Measurements from ENCODE around the gene IPO11. TPM values are rescaled to one million over a fixed set of nuclear protein-coding genes. Genes with fewer than 3 reads are reported as not detected.

IPO11 gene
- total RNA-seq, 1 experiment from 2014 or later, result 47.1 TPM

- Histone ChIP-seq H3K79me2 (ENCODE audit: low read depth) (no peaks in the 10 kb centered on the region), H3K27ac (no peak overlapping the region), H3K27me3 (ENCODE audit: insufficient read depth, low read depth) (no peaks in the 10 kb centered on the region), H2AFZ (no peak overlapping the region), H4K20me1 (ENCODE audit: insufficient read depth) (no peaks in the 10 kb centered on the region), H3F3A (ENCODE audit: insufficient read depth, low read depth) (0 out of 2 replicates have a peak, but pooled peaks cover 3% of the 10 kb centered on the region), H3K4me1 (replicated peaks; ENCODE audit: insufficient read depth) (no peaks in the 10 kb centered on the region), H3K9me3 (ENCODE audit: insufficient read depth, low read depth) (no peaks in the 10 kb centered on the region), H3K9me2 (ENCODE audit: insufficient read depth) (no peaks in the 10 kb centered on the region), H3K4me2 (no peak overlapping the region), H3K4me3 (no peak overlapping the region), H3K36me3 (ENCODE audit: low read depth) (no peaks in the 10 kb centered on the region; the same call in 1 of the 2 replicates)
- POLR2A ChIA-PET (ENCODE audit: unreplicated experiment), result no interaction called here
- TF ChIP-seq CTCF (conservative IDR thresholded peaks at IDR 0.05) (no peak), EZH2 (IDR thresholded peaks at IDR 0.05; ENCODE audit: low read depth) (no peak)
- CTCF ChIA-PET, result no interaction called here
- intact Hi-C loops (cut with micrococcal nuclease; ENCODE audit: unreplicated experiment), result no loop called here
- no peak for DNase-seq
- no TSS peak for BruUV-seq (replicated peaks)
Observed at GRCh38 chr5:62499756-62500155, 87.2 kb downstream of the IPO11 start.

- no TSS peak for BruUV-seq (replicated peaks)
- H3K4me2 ChIP-seq, result no peak overlapping the region
- no peaks in the 10 kb centered on the region for H3F3A ChIP-seq (ENCODE audit: insufficient read depth, low read depth)
- H3K9me2 ChIP-seq (ENCODE audit: insufficient read depth), result no peaks in the 10 kb centered on the region
- POLR2A ChIA-PET (ENCODE audit: unreplicated experiment), result no interaction called here
- H3K79me2 ChIP-seq (ENCODE audit: low read depth), result no peaks in the 10 kb centered on the region
- no peak overlapping the region for H3K4me3 ChIP-seq
- CTCF ChIA-PET, result no interaction called here
- H3K4me1 ChIP-seq (replicated peaks; ENCODE audit: insufficient read depth), result no peaks in the 10 kb centered on the region
- no peaks in the 10 kb centered on the region for H3K27me3 ChIP-seq (ENCODE audit: insufficient read depth, low read depth)
- H3K9me3 ChIP-seq (ENCODE audit: insufficient read depth, low read depth), result no peaks in the 10 kb centered on the region
- H3K36me3 ChIP-seq (ENCODE audit: low read depth), result no peaks in the 10 kb centered on the region
- intact Hi-C loops (cut with micrococcal nuclease; ENCODE audit: unreplicated experiment), result no loop called here
- no peak for DNase-seq
- H4K20me1 ChIP-seq (ENCODE audit: insufficient read depth), result no peaks in the 10 kb centered on the region
- no peak for TF ChIP-seq EZH2 (IDR thresholded peaks at IDR 0.05; ENCODE audit: low read depth)
- TF ChIP-seq CTCF (conservative IDR thresholded peaks at IDR 0.05), result no peak
- no peak overlapping the region for H2AFZ ChIP-seq
- no peak overlapping the region for H3K27ac ChIP-seq
Observed at GRCh38 chr5:62502456-62503101, 90.0 kb downstream of the IPO11 start.

- H3K4me3 ChIP-seq, result no peak overlapping the region
- no peak overlapping the region for H3K4me2 ChIP-seq
- ChIA-PET POLR2A (ENCODE audit: unreplicated experiment) (no interaction called here), CTCF (no interaction called here)
- H3K4me1 ChIP-seq (replicated peaks; ENCODE audit: insufficient read depth), result no peaks in the 10 kb centered on the region
- H3K9me3 ChIP-seq (ENCODE audit: insufficient read depth, low read depth), result no peaks in the 10 kb centered on the region
- no peaks in the 10 kb centered on the region for H3K9me2 ChIP-seq (ENCODE audit: insufficient read depth)
- intact Hi-C loops (cut with micrococcal nuclease; ENCODE audit: unreplicated experiment), result no loop called here
- H4K20me1 ChIP-seq (ENCODE audit: insufficient read depth), result no peaks in the 10 kb centered on the region; the same call in 1 of the 2 replicates
- no peak for TF ChIP-seq EZH2 (IDR thresholded peaks at IDR 0.05; ENCODE audit: low read depth)
- TF ChIP-seq CTCF (conservative IDR thresholded peaks at IDR 0.05), result no peak
- H3F3A ChIP-seq (ENCODE audit: insufficient read depth, low read depth), result no peaks in the 10 kb centered on the region
- H3K36me3 ChIP-seq (ENCODE audit: low read depth), result no peaks in the 10 kb centered on the region
- no TSS peak for BruUV-seq (replicated peaks)
- DNase-seq, result no peak
- no peaks in the 10 kb centered on the region for H3K79me2 ChIP-seq (ENCODE audit: low read depth)
- H3K27ac ChIP-seq, result no peak overlapping the region
- H2AFZ ChIP-seq, result no peak overlapping the region
- H3K27me3 ChIP-seq (ENCODE audit: insufficient read depth, low read depth), result no peaks in the 10 kb centered on the region
Observed at GRCh38 chr5:62504129-62504528, 91.6 kb downstream of the IPO11 start.
